PC-3 (cell line): ENCODE data around the gene CXCR6.

Experiments
- CTCF ChIP-seq: fragments of 300-600 bp; sonication (generic); conservative IDR thresholded peaks from 2 replicates; pipeline ENCODE4 v1.5.1; 2017; ENCODE audit warnings: antibody characterized with exemption, low read depth, mild to moderate bottlenecking, low read length
- EZH2 ChIP-seq: fragments of 300-600 bp; sonication (generic); IDR thresholded peaks from one replicate; pipeline ENCODE4 v1.6.1; 2017; ENCODE audit warnings: antibody characterized with exemption, mild to moderate bottlenecking, low read length; ENCODE audit not compliant: unreplicated experiment

- TF ChIP-seq CTCF (peak; percentile 92), EZH2 (no peak)
These were observed 14.1 kb upstream of the CXCR6 start for GRCh38 chr3:45929042-45929679.
